Posterior cingulate gyrus (tissue), 11 donors: ENCODE measurements around the gene RASL10A.

Experiments used
- DNase-seq, 10 donors: peaks; one replicate each; pipeline versions ENCODE4 v3.0.0 to v3.0.0-alpha.2; 2020 to 2021; ENCODE audit warnings: mixed read lengths in 3 of 10
- intact Hi-C: fragments of 100-400 bp; cut with DNase I; formaldehyde crosslinking; loops from one replicate; pipeline ENCODE4 v1.15.1; 2023

The RASL10A gene

GRCh38 chr22:29277927-29278326 is 37.6 kb downstream of the RASL10A start:
- intact Hi-C loops: no loop called here
- no peak for DNase-seq

GRCh38 chr22:29275819-29276565 is 39.5 kb downstream of the RASL10A start:
- no peak for DNase-seq
- intact Hi-C loops: no loop called here

- intact Hi-C loops: no loop called here
- DNase-seq: no peak
Measured at GRCh38 chr22:29275167-29275566, 40.3 kb downstream of the RASL10A start.

GRCh38 chr22:29272624-29273023 is 42.9 kb downstream of the RASL10A start:
- intact Hi-C loops: no loop called here
- peak in 1 of 10 donors; percentile 57 for DNase-seq

- DNase-seq: peak in 1 of 10 donors; percentile 48
- intact Hi-C loops: no loop called here
Measured at GRCh38 chr22:29270475-29271271, 44.8 kb downstream of the RASL10A start.

GRCh38 chr22:29269731-29270474 is 45.6 kb downstream of the RASL10A start:
- peak in 1 of 10 donors; percentile 54 for DNase-seq
- intact Hi-C loops: loop anchor here (5.0 kb wide), 1 partner anchor 37 kb away; the partner anchor contains the start of gene GAS2L1

- intact Hi-C loops: loop anchor here (5.0 kb wide), 1 partner anchor 38 kb away; the partner anchor contains the start of gene GAS2L1
- peak in 1 of 10 donors; percentile 53 for DNase-seq
Measured at GRCh38 chr22:29269230-29269604, 46.3 kb downstream of the RASL10A start.

- intact Hi-C loops: loop anchor here (5.0 kb wide), 1 partner anchor 39 kb away; the partner anchor contains the start of gene GAS2L1
- DNase-seq: peak in 6 of 10 donors; percentile 35 to 92 (median 58)
Measured at GRCh38 chr22:29268511-29269229, 46.8 kb downstream of the RASL10A start.

GRCh38 chr22:29267858-29268510 is 47.5 kb downstream of the RASL10A start, which contains the start of the genes EWSR1 and RHBDD3:
TSS of gene EWSR1 (plus strand) at chr22:29268268. CDS start at chr22:29268337, 69 bp downstream.
TSS of gene RHBDD3 (minus strand) at chr22:29267981. CDS start at chr22:29265626, 2,355 bp downstream.
- peak; percentile 89 to 99 (median 94) for DNase-seq
- intact Hi-C loops: loop anchor here (5.0 kb wide), 1 partner anchor 39 kb away; the partner anchor contains the start of gene GAS2L1

GRCh38 chr22:29267462-29267857 is 48.0 kb downstream of the RASL10A start:
- intact Hi-C loops: loop anchor here (5.0 kb wide), 1 partner anchor 40 kb away; the partner anchor contains the start of gene GAS2L1
- DNase-seq: no peak

- intact Hi-C loops: loop anchor here (5.0 kb wide), 1 partner anchor 40 kb away; the partner anchor contains the start of gene GAS2L1
- DNase-seq: peak in 1 of 10 donors; percentile 78
Measured at GRCh38 chr22:29266564-29267461, 48.7 kb downstream of the RASL10A start.

GRCh38 chr22:29265929-29266328 is 49.6 kb downstream of the RASL10A start:
- intact Hi-C loops: loop anchor here (5.0 kb wide), 1 partner anchor 41 kb away; the partner anchor contains the start of gene GAS2L1
- peak in 1 of 10 donors; percentile 50 for DNase-seq

- intact Hi-C loops: loop anchor here (5.0 kb wide), 1 partner anchor 42 kb away; the partner anchor contains the start of gene GAS2L1
- DNase-seq: peak in 1 of 10 donors; percentile 64
Measured at GRCh38 chr22:29265305-29265704, 50.2 kb downstream of the RASL10A start.

GRCh38 chr22:29263791-29264276 is 51.7 kb downstream of the RASL10A start:
- peak in 1 of 10 donors; percentile 72 for DNase-seq
- intact Hi-C loops: no loop called here
